Spleen (tissue), 7 donors: ENCODE results near the gene LMAN1.

ENCODE experiments used
- CTCF ChIP-seq, 11 experiments: fragments of 200-600 bp in 7 of 11; fragments of 450-650 bp in 4 of 11; sonication (generic) in 4 of 11; IDR thresholded peaks in 8 of 11; conservative IDR thresholded peaks in 3 of 11; 1 replicate in 7 of 11; 2 replicates in 4 of 11; pipeline versions ENCODE4 v1.4.0 to v1.8.0; 2016 to 2021; ENCODE audit warnings: antibody characterized with exemption in 11 of 11, inconsistent platforms in 4 of 11, mild to moderate bottlenecking in 1 of 11
- POLR2A ChIP-seq, 3 donors: fragments of 450-650 bp; IDR thresholded peaks; one replicate each; pipeline ENCODE4 v1.5.1; 2017; ENCODE audit warnings: antibody characterized with exemption in 3 of 3, mild to moderate bottlenecking in 1 of 3
- POLR2AphosphoS5 ChIP-seq, 3 donors: sonication (generic); formaldehyde crosslinking; IDR thresholded peaks; one replicate each; pipeline ENCODE4 v1.5.1; 2017; ENCODE audit warnings: antibody characterized with exemption in 3 of 3
- donor health status: DM: no; HTN: no; CAD: no; lungs with moderate emphysema.
- donor health status: DM: no; HTN: no; CAD: no.
- donor health status: DM: no; HTN: no; CAD: no.

- TF ChIP-seq POLR2AphosphoS5 (IDR thresholded peaks at IDR 0.05) (no peak), CTCF (IDR thresholded peaks at IDR 0.05 in 8 of 11, conservative IDR thresholded peaks at IDR 0.05 in 3 of 11) (no peak), POLR2A (IDR thresholded peaks at IDR 0.05) (no peak)
These were observed 72.7 kb downstream of the LMAN1 start for GRCh38 chr18:59286341-59286740.
